ENCODE data around the gene KRTAP6-2.

- TF ChIP-seq, protein P1, sequence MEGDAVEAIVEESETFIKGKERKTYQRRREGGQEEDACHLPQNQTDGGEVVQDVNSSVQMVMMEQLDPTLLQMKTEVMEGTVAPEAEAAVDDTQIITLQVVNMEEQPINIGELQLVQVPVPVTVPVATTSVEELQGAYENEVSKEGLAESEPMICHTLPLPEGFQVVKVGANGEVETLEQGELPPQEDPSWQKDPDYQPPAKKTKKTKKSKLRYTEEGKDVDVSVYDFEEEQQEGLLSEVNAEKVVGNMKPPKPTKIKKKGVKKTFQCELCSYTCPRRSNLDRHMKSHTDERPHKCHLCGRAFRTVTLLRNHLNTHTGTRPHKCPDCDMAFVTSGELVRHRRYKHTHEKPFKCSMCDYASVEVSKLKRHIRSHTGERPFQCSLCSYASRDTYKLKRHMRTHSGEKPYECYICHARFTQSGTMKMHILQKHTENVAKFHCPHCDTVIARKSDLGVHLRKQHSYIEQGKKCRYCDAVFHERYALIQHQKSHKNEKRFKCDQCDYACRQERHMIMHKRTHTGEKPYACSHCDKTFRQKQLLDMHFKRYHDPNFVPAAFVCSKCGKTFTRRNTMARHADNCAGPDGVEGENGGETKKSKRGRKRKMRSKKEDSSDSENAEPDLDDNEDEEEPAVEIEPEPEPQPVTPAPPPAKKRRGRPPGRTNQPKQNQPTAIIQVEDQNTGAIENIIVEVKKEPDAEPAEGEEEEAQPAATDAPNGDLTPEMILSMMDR (IDR thresholded peaks at IDR 0.05 in 2 of 3, conservative IDR thresholded peaks at IDR 0.05 in 1 of 3; ENCODE audit: borderline replicate concordance in 1 of 3, insufficient read depth in 1 of 3, low read depth in 2 of 3, low read length in 2 of 3) = no peak
- no peak for TF ChIP-seq EZH2phosphoT487 (IDR thresholded peaks at IDR 0.05; ENCODE audit: borderline replicate concordance)
- TF ChIP-seq, protein P2, sequence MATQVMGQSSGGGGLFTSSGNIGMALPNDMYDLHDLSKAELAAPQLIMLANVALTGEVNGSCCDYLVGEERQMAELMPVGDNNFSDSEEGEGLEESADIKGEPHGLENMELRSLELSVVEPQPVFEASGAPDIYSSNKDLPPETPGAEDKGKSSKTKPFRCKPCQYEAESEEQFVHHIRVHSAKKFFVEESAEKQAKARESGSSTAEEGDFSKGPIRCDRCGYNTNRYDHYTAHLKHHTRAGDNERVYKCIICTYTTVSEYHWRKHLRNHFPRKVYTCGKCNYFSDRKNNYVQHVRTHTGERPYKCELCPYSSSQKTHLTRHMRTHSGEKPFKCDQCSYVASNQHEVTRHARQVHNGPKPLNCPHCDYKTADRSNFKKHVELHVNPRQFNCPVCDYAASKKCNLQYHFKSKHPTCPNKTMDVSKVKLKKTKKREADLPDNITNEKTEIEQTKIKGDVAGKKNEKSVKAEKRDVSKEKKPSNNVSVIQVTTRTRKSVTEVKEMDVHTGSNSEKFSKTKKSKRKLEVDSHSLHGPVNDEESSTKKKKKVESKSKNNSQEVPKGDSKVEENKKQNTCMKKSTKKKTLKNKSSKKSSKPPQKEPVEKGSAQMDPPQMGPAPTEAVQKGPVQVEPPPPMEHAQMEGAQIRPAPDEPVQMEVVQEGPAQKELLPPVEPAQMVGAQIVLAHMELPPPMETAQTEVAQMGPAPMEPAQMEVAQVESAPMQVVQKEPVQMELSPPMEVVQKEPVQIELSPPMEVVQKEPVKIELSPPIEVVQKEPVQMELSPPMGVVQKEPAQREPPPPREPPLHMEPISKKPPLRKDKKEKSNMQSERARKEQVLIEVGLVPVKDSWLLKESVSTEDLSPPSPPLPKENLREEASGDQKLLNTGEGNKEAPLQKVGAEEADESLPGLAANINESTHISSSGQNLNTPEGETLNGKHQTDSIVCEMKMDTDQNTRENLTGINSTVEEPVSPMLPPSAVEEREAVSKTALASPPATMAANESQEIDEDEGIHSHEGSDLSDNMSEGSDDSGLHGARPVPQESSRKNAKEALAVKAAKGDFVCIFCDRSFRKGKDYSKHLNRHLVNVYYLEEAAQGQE (IDR thresholded peaks at IDR 0.05; ENCODE audit: low read depth) = no peak
Observed at GRCh38 chr21:30615199-30615598, 16.5 kb upstream of the KRTAP6-2 start.

All from HCT116 (cell line).